Liver (tissue), 9 donors: Measurements from ENCODE around the gene UBQLN3. TPM values are rescaled to one million over a fixed set of nuclear protein-coding genes. Genes with fewer than 3 reads are reported as not detected.

Experiments used
- DNase-seq: peaks from one replicate; pipeline ENCODE4 v3.0.0-alpha.2; 2017; ENCODE audit warnings: low spot score
- H3K27ac ChIP-seq, 2 donors: one replicate each; pipeline ENCODE4 v1.7.0; 2013; ENCODE audit warnings: inconsistent platforms in 2 of 2, low read length in 2 of 2, control low read depth in 1 of 2, low read depth in 1 of 2, mild to moderate bottlenecking in 1 of 2
- H3K27me3 ChIP-seq, 4 donors: one replicate each; pipeline versions ENCODE4 v1.6.1 to v1.7.0; 2013; ENCODE audit warnings: low read length in 3 of 4, inconsistent platforms in 1 of 4, mild to moderate bottlenecking in 1 of 4, moderate library complexity in 1 of 4; ENCODE audit not compliant: control insufficient read depth in 4 of 4, insufficient read depth in 4 of 4
- H3K36me3 ChIP-seq, 4 donors: one replicate each; pipeline versions ENCODE4 v1.6.1 to v1.7.0; 2013; ENCODE audit warnings: low read length in 3 of 4, mild to moderate bottlenecking in 3 of 4, low read depth in 1 of 4, moderate library complexity in 1 of 4; ENCODE audit not compliant: control insufficient read depth in 4 of 4, insufficient read depth in 3 of 4
- H3K4me1 ChIP-seq, 4 donors: one replicate each; pipeline versions ENCODE4 v1.6.1 to v1.7.0; 2013; ENCODE audit warnings: low read length in 3 of 4, mild to moderate bottlenecking in 3 of 4, moderate library complexity in 1 of 4; ENCODE audit not compliant: control insufficient read depth in 4 of 4, insufficient read depth in 4 of 4
- H3K4me3 ChIP-seq, 3 donors: one replicate each; pipeline versions ENCODE4 v1.6.1 to v1.7.0; 2013; ENCODE audit warnings: low read length in 3 of 3, control low read depth in 1 of 3, low read depth in 1 of 3, mild to moderate bottlenecking in 1 of 3
- H3K9ac ChIP-seq, 2 donors: one replicate each; pipeline ENCODE4 v1.7.0; 2013; ENCODE audit warnings: low read length in 2 of 2, mild to moderate bottlenecking in 2 of 2, moderate library complexity in 2 of 2, control low read depth in 1 of 2, low read depth in 1 of 2
- H3K9me3 ChIP-seq, 4 donors: one replicate each; pipeline versions ENCODE4 v1.6.1 to v1.7.0; 2013; ENCODE audit warnings: low read length in 3 of 4; ENCODE audit not compliant: control insufficient read depth in 4 of 4
- EGR1 ChIP-seq, 2 donors: IDR thresholded peaks; 2 replicates each; pipeline ENCODE4 v1.6.1; 2016 to 2018; ENCODE audit warnings: antibody characterized with exemption in 2 of 2, low read depth in 2 of 2
- FOXA2 ChIP-seq: IDR thresholded peaks from 2 replicates; pipeline ENCODE4 v1.6.1; 2016; ENCODE audit warnings: antibody characterized with exemption
- GABPA ChIP-seq, 2 donors: IDR thresholded peaks in 1 of 2; conservative IDR thresholded peaks in 1 of 2; 2 replicates each; pipeline ENCODE4 v1.6.1; 2016; ENCODE audit warnings: antibody characterized with exemption in 2 of 2, mild to moderate bottlenecking in 1 of 2, moderate library complexity in 1 of 2
- HNF4G ChIP-seq: IDR thresholded peaks from 2 replicates; pipeline ENCODE4 v1.6.1; 2016; ENCODE audit warnings: antibody characterized with exemption
- NR2F2 ChIP-seq: IDR thresholded peaks from 2 replicates; pipeline ENCODE4 v1.6.1; 2016; ENCODE audit warnings: antibody characterized with exemption
- YY1 ChIP-seq: IDR thresholded peaks from 2 replicates; pipeline ENCODE4 v1.6.1; 2016; ENCODE audit warnings: antibody characterized with exemption, mild to moderate bottlenecking
- ZBTB33 ChIP-seq: IDR thresholded peaks from 2 replicates; pipeline ENCODE4 v1.6.1; 2016; ENCODE audit warnings: antibody characterized with exemption
- WGBS: extraction: QIAGEN DNeasy Blood & Tissue Kit; methylation state at CpG from one replicate; pipeline ENCODE4 v1.1.7; 2013; 5-methylcytosine and 5-hydroxymethylcytosine counted together
- polyA plus RNA-seq, 2 donors: library from polyadenylated mRNA; stranded (reverse) in 1 of 2; unstranded in 1 of 2; fragments of 200-250 nt in 1 of 2; fragments of >200 nt in 1 of 2; fragmentation: Nextera tagmentation in 1 of 2; extraction: Ambion mirVana in 1 of 2; gene quantifications; one replicate each; pipeline versions ENCODE4 v1.2.1 to v1.2.3, GENCODE V29; 2013 to 2015
- total RNA-seq, 2 donors: library from RNA; depleted of rRNA; stranded (reverse); fragments of >200 nt; gene quantifications; one replicate each; pipeline ENCODE4 v1.2.3, GENCODE V29; 2014
- TF ChIP-seq, protein P1 (sequence below): IDR thresholded peaks from 2 replicates; pipeline ENCODE4 v1.6.1; 2016; ENCODE audit warnings: antibody characterized with exemption, mild to moderate bottlenecking
- TF ChIP-seq, protein P2 (sequence below): fragments of 150-350 bp; IDR thresholded peaks from 2 replicates; pipeline ENCODE4 v1.5.1; 2017; ENCODE audit warnings: improper control_type of control experiment, low read depth, low read length; ENCODE audit not compliant: missing input control
- TF ChIP-seq, protein P3 (sequence below): IDR thresholded peaks from 2 replicates; pipeline ENCODE4 v1.6.1; 2016; ENCODE audit warnings: antibody characterized with exemption
- donor health status: healthy.
- donor health status: healthy.
- donor health status: healthy.
- donor health status: healthy.
- donor health status: healthy.

Gene UBQLN3
- total and polyA plus RNA-seq, 4 donors = 0.09 to 0.33 TPM; not detected in 2

DNA sequence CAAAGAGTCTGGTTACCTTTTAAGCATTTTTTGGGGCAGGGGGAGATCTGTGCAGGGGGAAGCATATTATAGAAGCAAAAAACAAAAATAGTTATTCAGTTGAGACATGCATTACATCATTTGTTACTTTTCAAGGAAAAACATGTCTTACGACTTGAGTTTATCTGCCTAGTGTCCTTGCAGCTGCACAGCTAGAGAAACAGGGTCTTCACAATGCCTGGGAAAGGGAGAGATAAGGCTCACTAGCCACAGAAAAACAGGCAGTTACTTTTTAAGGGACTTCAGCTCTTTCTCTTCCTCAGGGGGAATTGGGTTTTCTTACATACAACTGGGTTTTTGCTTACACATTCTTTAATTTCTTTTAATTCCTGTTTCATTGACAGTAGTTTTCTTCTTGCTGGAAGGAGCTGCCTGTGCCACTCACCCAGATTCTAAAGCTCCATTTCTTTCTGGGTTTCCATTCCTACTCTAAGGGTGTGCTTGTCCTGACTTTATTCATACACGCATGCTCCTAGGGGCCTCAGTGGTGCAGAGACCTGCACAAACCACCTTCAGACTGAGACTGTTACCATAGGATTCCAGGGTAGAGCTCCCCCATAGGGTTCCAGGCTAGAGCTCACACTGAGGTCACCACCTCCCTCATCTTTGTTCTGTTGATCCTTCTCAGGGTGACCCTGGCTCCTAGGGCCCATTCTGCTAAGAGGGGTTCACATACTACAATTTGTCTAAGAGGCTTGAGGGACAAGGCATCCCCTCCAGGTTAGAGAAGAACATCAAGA lies 21.5 kb upstream of the UBQLN3 start:
- no peak for TF ChIP-seq NR2F2
- TF ChIP-seq ZBTB33 = no peak
- TF ChIP-seq FOXA2 = no peak
- TF ChIP-seq, protein P1, sequence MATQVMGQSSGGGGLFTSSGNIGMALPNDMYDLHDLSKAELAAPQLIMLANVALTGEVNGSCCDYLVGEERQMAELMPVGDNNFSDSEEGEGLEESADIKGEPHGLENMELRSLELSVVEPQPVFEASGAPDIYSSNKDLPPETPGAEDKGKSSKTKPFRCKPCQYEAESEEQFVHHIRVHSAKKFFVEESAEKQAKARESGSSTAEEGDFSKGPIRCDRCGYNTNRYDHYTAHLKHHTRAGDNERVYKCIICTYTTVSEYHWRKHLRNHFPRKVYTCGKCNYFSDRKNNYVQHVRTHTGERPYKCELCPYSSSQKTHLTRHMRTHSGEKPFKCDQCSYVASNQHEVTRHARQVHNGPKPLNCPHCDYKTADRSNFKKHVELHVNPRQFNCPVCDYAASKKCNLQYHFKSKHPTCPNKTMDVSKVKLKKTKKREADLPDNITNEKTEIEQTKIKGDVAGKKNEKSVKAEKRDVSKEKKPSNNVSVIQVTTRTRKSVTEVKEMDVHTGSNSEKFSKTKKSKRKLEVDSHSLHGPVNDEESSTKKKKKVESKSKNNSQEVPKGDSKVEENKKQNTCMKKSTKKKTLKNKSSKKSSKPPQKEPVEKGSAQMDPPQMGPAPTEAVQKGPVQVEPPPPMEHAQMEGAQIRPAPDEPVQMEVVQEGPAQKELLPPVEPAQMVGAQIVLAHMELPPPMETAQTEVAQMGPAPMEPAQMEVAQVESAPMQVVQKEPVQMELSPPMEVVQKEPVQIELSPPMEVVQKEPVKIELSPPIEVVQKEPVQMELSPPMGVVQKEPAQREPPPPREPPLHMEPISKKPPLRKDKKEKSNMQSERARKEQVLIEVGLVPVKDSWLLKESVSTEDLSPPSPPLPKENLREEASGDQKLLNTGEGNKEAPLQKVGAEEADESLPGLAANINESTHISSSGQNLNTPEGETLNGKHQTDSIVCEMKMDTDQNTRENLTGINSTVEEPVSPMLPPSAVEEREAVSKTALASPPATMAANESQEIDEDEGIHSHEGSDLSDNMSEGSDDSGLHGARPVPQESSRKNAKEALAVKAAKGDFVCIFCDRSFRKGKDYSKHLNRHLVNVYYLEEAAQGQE = no peak
- no peak for TF ChIP-seq YY1
- TF ChIP-seq, protein P2, sequence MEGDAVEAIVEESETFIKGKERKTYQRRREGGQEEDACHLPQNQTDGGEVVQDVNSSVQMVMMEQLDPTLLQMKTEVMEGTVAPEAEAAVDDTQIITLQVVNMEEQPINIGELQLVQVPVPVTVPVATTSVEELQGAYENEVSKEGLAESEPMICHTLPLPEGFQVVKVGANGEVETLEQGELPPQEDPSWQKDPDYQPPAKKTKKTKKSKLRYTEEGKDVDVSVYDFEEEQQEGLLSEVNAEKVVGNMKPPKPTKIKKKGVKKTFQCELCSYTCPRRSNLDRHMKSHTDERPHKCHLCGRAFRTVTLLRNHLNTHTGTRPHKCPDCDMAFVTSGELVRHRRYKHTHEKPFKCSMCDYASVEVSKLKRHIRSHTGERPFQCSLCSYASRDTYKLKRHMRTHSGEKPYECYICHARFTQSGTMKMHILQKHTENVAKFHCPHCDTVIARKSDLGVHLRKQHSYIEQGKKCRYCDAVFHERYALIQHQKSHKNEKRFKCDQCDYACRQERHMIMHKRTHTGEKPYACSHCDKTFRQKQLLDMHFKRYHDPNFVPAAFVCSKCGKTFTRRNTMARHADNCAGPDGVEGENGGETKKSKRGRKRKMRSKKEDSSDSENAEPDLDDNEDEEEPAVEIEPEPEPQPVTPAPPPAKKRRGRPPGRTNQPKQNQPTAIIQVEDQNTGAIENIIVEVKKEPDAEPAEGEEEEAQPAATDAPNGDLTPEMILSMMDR = no peak
- no peak for TF ChIP-seq HNF4G
- no peak for TF ChIP-seq EGR1 (IDR thresholded peaks at IDR 0.05; ENCODE audit: low read depth in 2 of 2)
- TF ChIP-seq GABPA (IDR thresholded peaks at IDR 0.05 in 1 of 2, conservative IDR thresholded peaks at IDR 0.05 in 1 of 2) = no peak
- TF ChIP-seq, protein P3, sequence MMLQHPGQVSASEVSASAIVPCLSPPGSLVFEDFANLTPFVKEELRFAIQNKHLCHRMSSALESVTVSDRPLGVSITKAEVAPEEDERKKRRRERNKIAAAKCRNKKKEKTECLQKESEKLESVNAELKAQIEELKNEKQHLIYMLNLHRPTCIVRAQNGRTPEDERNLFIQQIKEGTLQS = no peak
- Histone ChIP-seq H3K4me1 (no peaks in the 10 kb centered on the region), H3K4me3 (no peak overlapping the region), H3K9me3 (no peaks in the 10 kb centered on the region), H3K9ac (no peak overlapping the region), H3K27me3 (no peaks in the 10 kb centered on the region), H3K36me3 (no peaks in the 10 kb centered on the region), H3K27ac (no peak overlapping the region)
- 78% methylated on average over 2 of the region's 2 CpGs for WGBS
- DNase-seq = no peak

- Histone ChIP-seq H3K4me3 (no peak overlapping the region), H3K27ac (no peak overlapping the region), H3K9ac (no peak overlapping the region), H3K27me3 (no peaks in the 10 kb centered on the region), H3K9me3 (no peaks in the 10 kb centered on the region), H3K36me3 (no peaks in the 10 kb centered on the region), H3K4me1 (no peaks in the 10 kb centered on the region)
- 63% methylated on average over 1 of the region's 1 CpG for WGBS
- TF ChIP-seq, protein P1 = no peak
- TF ChIP-seq, protein P2 = no peak
- DNase-seq = no peak
Measured at GRCh38 chr11:5528495-5528894, 18.7 kb upstream of the UBQLN3 start.
